ENCODE data around the gene OR6C2.
"Not testable (repeated sequence)": the region's sequence is repeated elsewhere in the genome, so short reads cannot be mapped to it uniquely, and the experiment has no call there.

The OR6C2 gene

DNA sequence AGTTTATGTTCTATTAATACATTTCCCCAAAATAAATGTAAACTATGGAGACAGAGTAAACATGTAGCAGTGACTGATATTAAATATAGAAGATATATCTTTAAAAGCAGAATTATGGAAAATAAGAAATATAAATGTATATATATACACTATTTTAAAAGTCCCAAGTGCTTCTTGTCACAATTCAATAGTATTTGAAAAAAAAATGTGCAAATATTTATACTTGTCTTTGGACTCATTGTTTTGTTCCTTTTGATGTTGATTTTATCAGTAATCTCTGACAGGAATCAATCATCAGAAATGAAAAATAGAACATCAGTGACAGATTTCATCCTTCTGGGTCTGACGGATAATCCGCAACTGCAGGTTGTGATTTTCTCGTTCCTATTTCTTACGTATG is 17.9 kb upstream of the OR6C2 start, which contains the start of gene OR6C76:
OR6C76 (plus strand) TSS at position 301 of the 400 bp plus-strand sequence; CDS start at position 301, 0 bp downstream.
- Histone ChIP-seq H3K4me1 (ENCODE audit: control insufficient read depth in 1 of 2, insufficient read depth in 2 of 2, low read length in 2 of 2) (no peaks in the 10 kb centered on the region), H3K4me3 (ENCODE audit: low read depth in 1 of 2, low read length in 2 of 2) (no peak within 1 kb of the TSS), H3K27ac (ENCODE audit: low read length) (no peak within 1 kb of the TSS), H3K9me3 (ENCODE audit: control insufficient read depth in 1 of 2, low read length in 2 of 2) (no peaks in the 10 kb centered on the region), H3K36me3 (ENCODE audit: control insufficient read depth in 1 of 2, insufficient read depth in 2 of 2, low read length in 2 of 2) (no peaks in the 10 kb centered on the region), H3K27me3 (ENCODE audit: low read depth, low read length) (no peaks in the 10 kb centered on the region)

DNA sequence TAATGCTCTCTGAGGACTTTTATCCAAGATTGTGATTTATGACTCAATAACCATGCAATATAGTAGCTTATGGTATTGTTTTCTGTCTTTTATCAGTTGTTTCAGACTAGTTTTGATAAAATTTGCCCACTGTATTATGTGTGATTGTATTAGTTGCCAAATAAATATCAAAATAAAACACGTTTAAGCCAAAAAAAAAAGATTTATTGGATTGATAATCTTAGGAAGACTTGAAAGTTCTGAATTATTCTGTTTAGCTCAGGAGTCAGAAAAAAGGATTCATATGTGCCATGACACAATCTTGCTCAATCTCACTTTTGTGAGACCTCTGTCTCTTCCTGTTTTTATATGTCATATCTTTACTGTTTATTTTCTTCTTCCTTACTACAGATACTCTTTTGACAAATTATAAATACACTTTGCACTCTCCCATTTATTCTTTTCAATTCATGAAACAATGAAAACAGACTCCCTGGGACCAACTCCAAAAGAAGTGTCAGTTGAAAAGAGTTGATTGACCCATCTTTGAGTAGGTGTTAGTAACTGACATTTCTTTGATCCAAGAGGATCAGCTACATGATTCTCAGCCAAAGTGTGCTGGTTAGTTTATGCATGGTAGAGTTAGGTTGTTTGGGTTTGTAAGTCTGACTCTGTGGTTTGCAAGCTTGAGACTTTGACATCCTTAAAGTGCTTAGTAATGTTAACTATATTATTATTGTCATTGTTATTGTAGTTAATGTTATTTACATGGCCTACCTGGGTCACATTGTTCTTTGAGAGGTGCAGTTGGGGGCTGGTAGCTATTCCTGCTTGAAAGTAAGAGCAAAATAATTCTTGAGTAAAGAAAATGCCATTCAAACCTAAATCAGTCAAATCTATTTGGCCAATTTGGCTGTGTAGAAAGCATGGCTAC is 15.3 kb upstream of the OR6C2 start:
- Histone ChIP-seq H3K9me3 (ENCODE audit: control insufficient read depth in 1 of 2, low read length in 2 of 2) (no peaks in the 10 kb centered on the region), H3K27ac (ENCODE audit: low read length) (no peak overlapping the region), H3K27me3 (ENCODE audit: low read depth, low read length) (no peaks in the 10 kb centered on the region), H3K4me3 (ENCODE audit: low read depth in 1 of 2, low read length in 2 of 2) (no peak overlapping the region), H3K4me1 (ENCODE audit: control insufficient read depth in 1 of 2, insufficient read depth in 2 of 2, low read length in 2 of 2) (no peaks in the 10 kb centered on the region), H3K36me3 (ENCODE audit: control insufficient read depth in 1 of 2, insufficient read depth in 2 of 2, low read length in 2 of 2) (no peaks in the 10 kb centered on the region)

DNA sequence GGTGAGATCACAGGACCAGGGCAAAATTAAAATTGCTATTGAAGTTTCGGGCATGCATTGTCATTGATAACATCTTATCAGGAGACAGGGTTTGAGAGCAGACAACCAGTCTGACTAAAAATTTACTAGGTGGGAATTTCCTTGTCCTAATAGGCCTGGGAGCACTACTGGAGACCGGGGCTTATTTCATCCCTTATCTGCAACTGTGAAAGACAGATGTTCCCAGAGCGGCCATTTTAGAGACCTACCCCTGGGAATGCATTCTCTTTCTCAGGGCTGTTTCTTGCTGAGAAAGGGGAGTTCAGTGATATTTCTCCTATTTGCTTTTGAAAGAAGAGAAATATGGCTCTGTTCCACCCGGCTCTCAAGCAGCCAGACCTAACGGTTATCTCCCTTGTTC is 2.6 kb upstream of the OR6C2 start:
- H3K36me3 ChIP-seq (ENCODE audit: control insufficient read depth in 1 of 2, insufficient read depth in 2 of 2, low read length in 2 of 2); H3K4me1 ChIP-seq (ENCODE audit: control insufficient read depth in 1 of 2, insufficient read depth in 2 of 2, low read length in 2 of 2); H3K9me3 ChIP-seq (ENCODE audit: control insufficient read depth in 1 of 2, low read length in 2 of 2); H3K4me3 ChIP-seq (ENCODE audit: low read depth in 1 of 2, low read length in 2 of 2); H3K27me3 ChIP-seq (ENCODE audit: low read depth, low read length); H3K27ac ChIP-seq (ENCODE audit: low read length): not testable (repeated sequence)

DNA sequence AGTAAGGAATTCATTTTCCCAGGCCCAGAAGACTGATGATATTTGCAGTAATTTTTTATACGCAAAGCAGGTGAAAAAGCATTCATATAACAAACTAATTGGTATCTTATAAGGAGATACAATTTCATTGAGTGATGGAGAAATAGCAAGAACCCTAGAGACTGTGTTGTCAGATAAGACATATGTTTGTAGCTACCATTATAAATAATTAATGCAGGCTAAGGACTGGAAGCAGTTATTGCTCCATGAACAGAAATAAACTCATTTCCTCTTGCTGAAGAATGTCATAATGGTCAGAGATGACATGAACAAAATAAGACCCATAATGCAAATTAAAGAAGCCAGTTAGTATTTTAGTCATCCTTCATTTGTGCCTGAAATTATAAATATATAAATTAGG is 1.5 kb downstream of the OR6C2 start:
- no peaks in the 10 kb centered on the region for H3K4me1 ChIP-seq (ENCODE audit: control insufficient read depth in 1 of 2, insufficient read depth in 2 of 2, low read length in 2 of 2)
- no peak overlapping the region for H3K4me3 ChIP-seq (ENCODE audit: low read depth in 1 of 2, low read length in 2 of 2)
- H3K9me3 ChIP-seq (ENCODE audit: control insufficient read depth in 1 of 2, low read length in 2 of 2): peaks cover 0 to 2% of the 10 kb centered on the region in 2 donors
- H3K36me3 ChIP-seq (ENCODE audit: control insufficient read depth in 1 of 2, insufficient read depth in 2 of 2, low read length in 2 of 2): no peaks in the 10 kb centered on the region
- H3K27ac ChIP-seq (ENCODE audit: low read length): no peak overlapping the region
- no peaks in the 10 kb centered on the region for H3K27me3 ChIP-seq (ENCODE audit: low read depth, low read length)

DNA sequence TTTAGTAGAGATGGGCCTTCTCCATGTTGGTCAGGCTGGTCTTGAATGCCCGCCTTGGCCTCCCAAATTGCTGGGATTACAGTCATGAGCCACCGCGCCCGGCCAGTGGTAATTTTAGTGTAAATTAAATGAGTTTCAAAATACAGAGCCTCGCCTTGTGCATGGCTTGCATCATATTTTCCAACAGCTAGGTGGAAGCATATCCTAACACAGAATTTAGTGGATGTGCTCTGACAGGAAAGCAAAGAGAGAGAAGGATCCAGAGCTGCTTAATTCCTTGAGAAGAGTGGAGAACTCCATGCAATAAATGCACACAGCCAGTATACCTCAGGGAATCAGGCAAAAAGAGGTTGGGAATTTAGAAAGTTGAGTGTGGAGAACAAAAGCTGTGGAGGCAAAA is 2.5 kb downstream of the OR6C2 start:
- H3K36me3 ChIP-seq (ENCODE audit: control insufficient read depth in 1 of 2, insufficient read depth in 2 of 2, low read length in 2 of 2): no peaks in the 10 kb centered on the region
- H3K4me1 ChIP-seq (ENCODE audit: control insufficient read depth in 1 of 2, insufficient read depth in 2 of 2, low read length in 2 of 2): no peaks in the 10 kb centered on the region
- no peak overlapping the region for H3K27ac ChIP-seq (ENCODE audit: low read length)

DNA sequence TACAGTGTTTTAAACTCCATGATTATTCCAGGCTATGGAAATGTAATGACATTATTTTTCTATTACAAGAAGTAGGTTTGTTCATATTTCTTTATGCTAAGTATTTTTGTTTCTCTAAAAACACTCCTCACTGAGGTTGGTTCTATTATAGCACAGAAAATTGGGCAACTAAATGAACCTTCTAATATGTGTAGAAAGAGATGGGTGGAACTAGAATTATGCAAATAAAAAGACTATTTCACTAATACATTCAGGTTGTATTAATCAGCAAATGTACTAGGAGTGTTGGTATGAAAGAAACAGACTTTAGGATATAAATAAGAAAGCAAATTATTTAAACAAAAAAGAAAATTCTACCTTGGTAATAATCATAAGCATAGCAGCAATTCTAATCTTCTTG is 4.9 kb downstream of the OR6C2 start:
- no peaks in the 10 kb centered on the region for H3K4me1 ChIP-seq (ENCODE audit: control insufficient read depth in 1 of 2, insufficient read depth in 2 of 2, low read length in 2 of 2)
- H3K36me3 ChIP-seq (ENCODE audit: control insufficient read depth in 1 of 2, insufficient read depth in 2 of 2, low read length in 2 of 2): no peaks in the 10 kb centered on the region
- H3K27me3 ChIP-seq (ENCODE audit: low read depth, low read length): no peaks in the 10 kb centered on the region
- H3K4me3 ChIP-seq (ENCODE audit: low read depth in 1 of 2, low read length in 2 of 2): no peak overlapping the region
- no peaks in the 10 kb centered on the region for H3K9me3 ChIP-seq (ENCODE audit: control insufficient read depth in 1 of 2, low read length in 2 of 2)
- no peak overlapping the region for H3K27ac ChIP-seq (ENCODE audit: low read length)

More for the DNA sequence above, 2.5 kb downstream of the OR6C2 start:
- H3K4me3 ChIP-seq (ENCODE audit: low read depth in 1 of 2, low read length in 2 of 2): no peak overlapping the region
- H3K9me3 ChIP-seq (ENCODE audit: control insufficient read depth in 1 of 2, low read length in 2 of 2): no peaks in the 10 kb centered on the region
- no peaks in the 10 kb centered on the region for H3K27me3 ChIP-seq (ENCODE audit: low read depth, low read length)

DNA sequence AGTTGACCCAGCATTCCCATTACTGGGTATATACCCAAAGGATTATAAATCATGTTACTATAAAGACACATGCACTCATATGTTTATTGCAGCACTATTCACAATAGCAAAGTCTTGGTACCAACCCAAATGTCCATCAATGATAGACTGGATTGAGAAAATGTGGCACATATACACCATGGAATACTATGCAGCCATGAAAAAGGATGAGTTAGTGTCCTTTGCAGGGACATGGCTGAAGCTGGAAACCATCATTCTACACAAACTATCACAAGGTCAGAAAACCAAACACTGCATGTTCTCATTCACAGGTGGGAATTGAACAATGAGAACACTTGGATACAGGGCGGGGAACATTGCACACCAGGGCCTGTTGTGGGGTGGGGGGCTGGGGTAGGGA is 21.1 kb downstream of the OR6C2 start:
- H3K27me3 ChIP-seq (ENCODE audit: low read depth, low read length); H3K36me3 ChIP-seq (ENCODE audit: control insufficient read depth in 1 of 2, insufficient read depth in 2 of 2, low read length in 2 of 2); H3K9me3 ChIP-seq (ENCODE audit: control insufficient read depth in 1 of 2, low read length in 2 of 2); H3K4me3 ChIP-seq (ENCODE audit: low read depth in 1 of 2, low read length in 2 of 2); H3K27ac ChIP-seq (ENCODE audit: low read length); H3K4me1 ChIP-seq (ENCODE audit: control insufficient read depth in 1 of 2, insufficient read depth in 2 of 2, low read length in 2 of 2): not testable (repeated sequence)

DNA sequence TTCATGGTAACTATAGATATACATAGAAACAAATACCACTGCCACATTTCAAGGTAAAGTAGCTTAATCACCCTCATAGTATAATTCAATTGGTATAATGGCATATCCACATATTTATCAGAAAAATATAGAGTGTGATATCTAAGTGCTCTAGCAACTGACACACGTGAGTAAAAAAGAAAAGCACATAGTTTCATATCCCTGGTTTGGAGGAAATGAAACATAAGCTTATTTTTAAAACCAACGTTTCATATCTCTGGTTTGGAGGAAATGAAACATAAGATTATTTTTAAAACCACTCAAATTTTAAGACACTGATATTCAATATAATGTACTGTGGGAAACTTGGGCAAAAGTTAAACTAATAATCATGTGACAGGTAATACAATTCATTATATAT is 24.0 kb downstream of the OR6C2 start:
- H3K4me3 ChIP-seq (ENCODE audit: low read depth in 1 of 2, low read length in 2 of 2): no peak overlapping the region
- H3K9me3 ChIP-seq (ENCODE audit: control insufficient read depth in 1 of 2, low read length in 2 of 2): peaks cover 0 to 2% of the 10 kb centered on the region in 2 donors
- H3K4me1 ChIP-seq (ENCODE audit: control insufficient read depth in 1 of 2, insufficient read depth in 2 of 2, low read length in 2 of 2): no peaks in the 10 kb centered on the region
- no peaks in the 10 kb centered on the region for H3K36me3 ChIP-seq (ENCODE audit: control insufficient read depth in 1 of 2, insufficient read depth in 2 of 2, low read length in 2 of 2)
- no peak overlapping the region for H3K27ac ChIP-seq (ENCODE audit: low read length)
- H3K27me3 ChIP-seq (ENCODE audit: low read depth, low read length): no peaks in the 10 kb centered on the region

DNA sequence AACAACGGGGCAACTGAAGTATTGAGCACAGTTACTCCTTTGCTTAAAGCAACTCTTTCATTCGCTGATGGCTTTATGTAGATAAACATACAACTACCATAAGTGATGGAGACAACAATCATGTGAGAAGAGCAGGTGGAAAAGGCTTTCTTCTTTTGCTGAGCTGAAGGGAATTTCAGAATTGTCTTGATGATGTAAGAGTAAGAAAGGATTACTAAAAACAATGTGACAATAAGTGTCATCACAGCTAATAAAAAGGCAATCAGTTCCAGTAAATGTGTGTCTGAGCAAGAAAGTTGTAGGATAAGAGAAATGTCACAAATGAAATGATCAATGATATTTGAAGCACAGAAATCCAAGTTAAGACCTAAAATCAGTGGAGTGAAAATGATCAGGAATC is 25.4 kb downstream of the OR6C2 start:
- peaks cover 0 to 2% of the 10 kb centered on the region in 2 donors for H3K9me3 ChIP-seq (ENCODE audit: control insufficient read depth in 1 of 2, low read length in 2 of 2)
- no peaks in the 10 kb centered on the region for H3K36me3 ChIP-seq (ENCODE audit: control insufficient read depth in 1 of 2, insufficient read depth in 2 of 2, low read length in 2 of 2)
- H3K27me3 ChIP-seq (ENCODE audit: low read depth, low read length): no peaks in the 10 kb centered on the region

DNA sequence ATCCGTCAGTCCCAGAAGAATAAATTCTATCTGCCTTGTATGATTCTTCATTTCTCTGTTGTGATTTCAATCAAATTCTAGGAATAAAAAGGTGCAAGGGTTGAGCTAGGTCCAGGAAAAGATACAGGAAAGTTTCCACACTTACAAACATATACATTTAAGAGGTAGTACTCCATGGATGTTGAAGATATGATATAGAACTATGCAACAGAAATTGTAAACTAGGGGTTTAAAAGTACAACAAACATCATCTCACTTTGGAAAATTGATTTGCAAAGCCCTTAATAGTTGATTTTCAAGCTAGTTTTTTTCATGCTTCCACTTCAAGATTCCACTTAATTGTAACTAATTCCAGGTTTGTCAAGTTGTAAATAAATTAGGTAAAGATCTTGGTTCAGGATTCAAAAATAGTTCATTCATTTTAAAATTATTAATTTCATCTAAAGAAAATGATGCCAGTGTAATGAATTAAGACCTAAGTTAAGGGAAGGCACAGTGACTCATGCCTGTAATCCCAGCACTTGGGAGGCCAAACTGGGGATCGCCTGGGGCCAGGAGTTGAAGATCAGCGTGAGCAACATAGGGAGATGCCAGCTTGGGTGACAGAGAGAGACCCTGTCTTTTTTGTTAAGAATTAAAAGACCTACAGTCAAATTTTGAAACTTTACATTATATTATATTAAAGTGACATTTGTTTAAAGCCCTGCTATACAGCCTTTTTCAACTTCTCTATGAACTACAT is 26.4 kb downstream of the OR6C2 start, which contains the start of gene OR6C70:
OR6C70 (minus strand) TSS at position 51 of the 742 bp plus-strand sequence; CDS start at position 51, 0 bp downstream.
- H3K36me3 ChIP-seq (ENCODE audit: control insufficient read depth in 1 of 2, insufficient read depth in 2 of 2, low read length in 2 of 2): no peaks in the 10 kb centered on the region
- H3K4me1 ChIP-seq (ENCODE audit: control insufficient read depth in 1 of 2, insufficient read depth in 2 of 2, low read length in 2 of 2): no peaks in the 10 kb centered on the region
- H3K27me3 ChIP-seq (ENCODE audit: low read depth, low read length): no peaks in the 10 kb centered on the region
- H3K9me3 ChIP-seq (ENCODE audit: control insufficient read depth in 1 of 2, low read length in 2 of 2): no peaks in the 10 kb centered on the region
- no peak within 1 kb of the TSS for H3K27ac ChIP-seq (ENCODE audit: low read length)
- H3K4me3 ChIP-seq (ENCODE audit: low read depth in 1 of 2, low read length in 2 of 2): no peak within 1 kb of the TSS

More for the DNA sequence above, 25.4 kb downstream of the OR6C2 start:
- no peak overlapping the region for H3K4me3 ChIP-seq (ENCODE audit: low read depth in 1 of 2, low read length in 2 of 2)
- no peak overlapping the region for H3K27ac ChIP-seq (ENCODE audit: low read length)
- no peaks in the 10 kb centered on the region for H3K4me1 ChIP-seq (ENCODE audit: control insufficient read depth in 1 of 2, insufficient read depth in 2 of 2, low read length in 2 of 2)

DNA sequence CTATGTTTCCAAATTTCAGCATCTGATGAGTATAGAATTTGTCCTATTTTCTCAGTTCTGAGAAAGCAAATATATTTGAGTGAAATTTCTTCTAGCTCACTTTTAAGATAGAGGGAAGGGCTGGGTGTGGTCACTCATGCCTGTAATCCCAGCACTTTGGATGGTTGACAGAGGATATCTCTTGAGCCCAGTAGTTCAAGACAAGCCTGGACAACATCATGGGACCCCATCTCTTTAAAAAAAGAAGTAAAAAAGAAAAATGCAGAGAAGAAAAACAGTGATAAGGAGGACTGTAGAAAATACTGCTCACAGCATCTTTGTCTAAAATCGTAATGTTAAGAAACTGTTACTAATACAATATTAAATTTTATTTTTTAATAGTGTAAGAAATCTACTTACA is 28.4 kb downstream of the OR6C2 start:
- Histone ChIP-seq H3K4me3 (ENCODE audit: low read depth in 1 of 2, low read length in 2 of 2) (no peak overlapping the region), H3K27ac (ENCODE audit: low read length) (no peak overlapping the region), H3K27me3 (ENCODE audit: low read depth, low read length) (no peaks in the 10 kb centered on the region), H3K36me3 (ENCODE audit: control insufficient read depth in 1 of 2, insufficient read depth in 2 of 2, low read length in 2 of 2) (no peaks in the 10 kb centered on the region), H3K4me1 (ENCODE audit: control insufficient read depth in 1 of 2, insufficient read depth in 2 of 2, low read length in 2 of 2) (no peaks in the 10 kb centered on the region), H3K9me3 (ENCODE audit: control insufficient read depth in 1 of 2, low read length in 2 of 2) (no peaks in the 10 kb centered on the region)
